Measurements from ENCODE around the gene UGT2A2.

DNA sequence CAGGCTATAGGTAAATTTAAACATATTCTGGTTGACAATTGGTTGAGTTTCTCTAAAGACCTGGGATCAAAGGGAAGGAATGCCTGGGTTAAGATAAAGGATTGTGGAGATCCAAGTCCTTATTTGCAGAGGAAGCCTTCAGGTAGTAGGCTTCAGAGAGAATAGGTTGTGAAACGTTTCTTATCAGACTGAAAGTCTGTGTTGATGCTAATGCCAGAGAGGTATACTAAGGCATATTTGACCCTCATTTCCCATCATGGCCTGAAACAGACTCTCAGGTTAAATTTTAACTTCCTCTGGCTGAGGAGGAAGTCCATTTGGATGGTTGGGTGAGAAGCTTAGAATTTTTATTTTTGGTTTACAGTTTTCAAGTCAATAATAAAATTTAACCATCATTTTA lies 48.1 kb downstream of the UGT2A2 start:
- TF ChIP-seq GATA3 (IDR thresholded peaks at IDR 0.05; ENCODE audit: low read depth, low read length): no peak
- no peak for TF ChIP-seq GATA2 (IDR thresholded peaks at IDR 0.05; ENCODE audit: low read depth, low read length)

Measured in SH-SY5Y (cell line).